ENCODE data around the gene SORCS2.
A peak's percentile ranks its signal among the peaks of the same experiment; 100 is the strongest.

Gene SORCS2

GRCh38 chr4:7759216-7759615, 566.9 kb downstream of the SORCS2 start:
- H3K4me3 ChIP-seq (ENCODE audit: low read depth, low read length): peak overlapping the region; percentile 41
- peak; percentile 60 for DNase-seq (ENCODE audit: low read depth)
- TF ChIP-seq MYC (IDR thresholded peaks at IDR 0.05; ENCODE audit: low read depth, low read length) (peak; percentile 16; the same call in 1 of the 2 replicates), POLR2A (IDR thresholded peaks at IDR 0.05; ENCODE audit: extremely low read depth, insufficient read length) (no peak)

GRCh38 chr4:7759635-7760034, 567.3 kb downstream of the SORCS2 start:
- peak overlapping the region; percentile 41 for H3K4me3 ChIP-seq (ENCODE audit: low read depth, low read length)
- no peak for TF ChIP-seq MYC (IDR thresholded peaks at IDR 0.05; ENCODE audit: low read depth, low read length)
- TF ChIP-seq MAX (IDR thresholded peaks at IDR 0.05; ENCODE audit: low read depth, low read length): no peak
- TF ChIP-seq CTCF (IDR thresholded peaks at IDR 0.05; ENCODE audit: low read depth, low read length): no peak
- TF ChIP-seq POLR2A (IDR thresholded peaks at IDR 0.05; ENCODE audit: extremely low read depth, insufficient read length): no peak

GRCh38 chr4:7760228-7760627, 567.9 kb downstream of the SORCS2 start:
- no peak for TF ChIP-seq MAX (IDR thresholded peaks at IDR 0.05; ENCODE audit: low read depth, low read length)
- no peak for TF ChIP-seq MYC (IDR thresholded peaks at IDR 0.05; ENCODE audit: low read depth, low read length)
- no peak for TF ChIP-seq CTCF (IDR thresholded peaks at IDR 0.05; ENCODE audit: low read depth, low read length)
- no peak for TF ChIP-seq POLR2A (IDR thresholded peaks at IDR 0.05; ENCODE audit: extremely low read depth, insufficient read length)
- DNase-seq (ENCODE audit: low read depth): no peak
- H3K4me3 ChIP-seq (ENCODE audit: low read depth, low read length): no peak overlapping the region

More at GRCh38 chr4:7759635-7760034, 567.3 kb downstream of the SORCS2 start:
- no peak for DNase-seq (ENCODE audit: low read depth)

- no peak for DNase-seq (ENCODE audit: low read depth)
- TF ChIP-seq MAX (IDR thresholded peaks at IDR 0.05; ENCODE audit: low read depth, low read length) (no peak), POLR2A (IDR thresholded peaks at IDR 0.05; ENCODE audit: extremely low read depth, insufficient read length) (no peak), CTCF (IDR thresholded peaks at IDR 0.05; ENCODE audit: low read depth, low read length) (no peak), MYC (IDR thresholded peaks at IDR 0.05; ENCODE audit: low read depth, low read length) (no peak)
- no peak overlapping the region for H3K4me3 ChIP-seq (ENCODE audit: low read depth, low read length)
Observed at GRCh38 chr4:7760706-7761105, 568.4 kb downstream of the SORCS2 start.

- DNase-seq (ENCODE audit: low read depth): no peak
- H3K4me3 ChIP-seq (ENCODE audit: low read depth, low read length): no peak overlapping the region
- TF ChIP-seq MYC (IDR thresholded peaks at IDR 0.05; ENCODE audit: low read depth, low read length) (no peak), MAX (IDR thresholded peaks at IDR 0.05; ENCODE audit: low read depth, low read length) (no peak), CTCF (IDR thresholded peaks at IDR 0.05; ENCODE audit: low read depth, low read length) (no peak), POLR2A (IDR thresholded peaks at IDR 0.05; ENCODE audit: extremely low read depth, insufficient read length) (no peak)
Observed at GRCh38 chr4:7761312-7761711, 569.0 kb downstream of the SORCS2 start.

- no peak for TF ChIP-seq MAX (IDR thresholded peaks at IDR 0.05; ENCODE audit: low read depth, low read length)
- peak; percentile 88 for TF ChIP-seq CTCF (IDR thresholded peaks at IDR 0.05; ENCODE audit: low read depth, low read length)
- DNase-seq (ENCODE audit: low read depth): peak; percentile 63
- H3K4me3 ChIP-seq (ENCODE audit: low read depth, low read length): no peak overlapping the region
Observed at GRCh38 chr4:7761720-7762119, 569.4 kb downstream of the SORCS2 start.
